LoVo (cell line): ENCODE measurements around the gene TBC1D1.

Experiments
- DNase-seq: peaks from one replicate; pipeline ENCODE4 v3.0.0-alpha.2; 2016; ENCODE audit warnings: low spot score

TBC1D1 gene

GRCh38 chr4:38151873-38152272, 261.0 kb downstream of the TBC1D1 start:
- DNase-seq = no peak

DNA sequence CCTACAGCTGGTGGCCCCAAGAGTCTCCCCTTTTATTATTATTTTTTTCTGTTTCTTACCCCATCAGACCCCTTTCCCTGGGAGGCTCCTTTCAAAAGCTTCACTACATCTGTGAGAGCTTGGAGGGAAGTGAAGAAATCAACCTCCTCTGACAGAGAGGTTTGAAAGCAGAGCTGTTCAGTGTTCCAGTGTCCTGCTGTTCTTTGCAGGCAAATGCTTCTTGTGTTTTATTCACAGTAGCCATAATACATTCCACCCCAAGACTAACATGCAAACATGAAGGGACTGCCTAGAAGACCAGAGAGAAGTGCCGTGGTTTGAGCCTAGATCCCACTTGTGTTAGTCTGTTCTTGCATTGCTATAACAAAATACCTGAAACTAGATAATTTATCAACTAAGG, 261.4 kb downstream of the TBC1D1 start:
- DNase-seq = no peak

GRCh38 chr4:38152721-38153386, 262.0 kb downstream of the TBC1D1 start:
- no peak for DNase-seq

GRCh38 chr4:38153387-38153760, 262.5 kb downstream of the TBC1D1 start:
- no peak for DNase-seq

DNA sequence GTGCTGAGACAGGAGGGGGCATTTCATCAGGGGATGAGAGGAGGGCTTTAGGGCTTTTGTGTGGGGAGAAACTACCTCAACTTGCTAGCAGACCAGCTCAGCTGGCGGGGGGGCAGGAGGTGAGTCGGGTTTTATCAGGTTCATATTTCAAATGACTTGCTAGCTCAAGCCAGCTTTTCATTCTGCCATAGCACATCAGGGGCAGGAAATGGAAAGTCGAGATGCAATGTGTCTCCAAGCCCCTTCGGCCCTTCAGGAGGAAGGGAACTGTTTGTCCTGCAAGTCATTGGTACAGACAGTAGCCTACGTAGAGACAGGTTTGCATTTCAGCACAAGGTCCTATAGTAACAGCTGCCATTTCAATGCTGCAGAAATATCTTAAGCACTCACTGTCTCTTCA, 263.4 kb downstream of the TBC1D1 start:
- DNase-seq = no peak

DNA sequence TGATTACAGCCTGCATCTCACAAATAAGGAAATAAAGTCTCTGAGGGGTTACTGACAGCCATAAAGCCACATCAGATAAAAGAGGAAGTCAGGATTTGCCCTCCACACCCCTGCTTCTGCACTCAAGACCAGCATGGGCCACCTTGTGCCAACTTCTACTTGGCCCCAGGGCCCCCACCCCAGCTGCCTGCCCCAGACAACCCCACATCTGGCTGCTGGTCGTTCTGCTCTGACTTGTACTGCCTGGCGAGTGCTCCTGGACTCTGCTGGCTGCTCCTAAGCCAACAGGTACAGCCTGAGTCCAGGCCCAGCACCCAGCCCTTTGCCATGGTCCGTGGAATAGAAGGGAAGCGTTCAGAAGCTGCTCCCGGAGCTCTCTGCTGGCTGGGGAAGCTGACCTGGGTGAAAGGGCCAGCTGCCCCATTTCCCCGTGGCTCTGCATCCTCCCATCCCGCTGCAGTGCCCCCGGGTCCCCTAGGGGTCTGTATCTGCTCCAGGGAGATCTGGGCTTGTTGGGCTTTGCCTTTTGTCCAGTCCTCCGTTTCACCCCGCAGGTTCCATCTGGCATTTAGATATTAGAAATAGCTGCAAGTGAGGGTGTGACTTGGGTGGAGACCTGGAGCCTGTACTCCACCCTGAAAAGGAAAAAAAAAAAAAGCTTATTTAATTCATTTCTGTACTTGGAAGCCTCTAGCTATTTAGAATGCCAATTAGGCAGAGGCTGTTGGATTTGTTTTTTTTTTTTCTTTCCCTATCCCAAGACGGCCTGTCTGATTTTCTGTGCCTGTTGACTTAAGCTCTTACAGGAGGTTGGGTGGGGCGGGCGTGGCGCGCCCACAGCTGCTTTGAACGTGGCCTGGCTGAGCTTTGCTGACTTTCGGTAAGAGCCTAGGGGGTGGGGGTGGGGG, 264.1 kb downstream of the TBC1D1 start:
- peak; percentile 80 for DNase-seq

- DNase-seq = no peak
Measured at GRCh38 chr4:38155589-38156294, 264.9 kb downstream of the TBC1D1 start.

DNA sequence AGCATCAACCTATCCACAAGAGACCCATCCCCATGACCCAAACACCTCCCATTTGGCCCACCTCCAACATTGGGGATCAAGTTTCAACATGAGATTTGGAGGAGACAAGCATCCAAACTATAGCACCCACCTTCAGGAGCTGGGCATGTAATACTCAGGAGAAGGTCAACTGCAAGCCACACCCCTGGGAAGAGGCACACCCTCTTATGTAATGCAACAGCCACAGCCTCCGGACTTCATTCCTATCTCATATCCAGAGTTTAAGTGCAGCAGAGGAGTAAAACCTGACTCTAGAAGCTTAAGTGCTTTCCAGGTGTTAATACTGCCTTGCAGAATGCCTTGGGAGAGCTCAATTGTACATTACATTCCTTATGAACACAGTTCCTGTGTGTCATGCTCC, 266.7 kb downstream of the TBC1D1 start:
- DNase-seq = peak; percentile 74

DNA sequence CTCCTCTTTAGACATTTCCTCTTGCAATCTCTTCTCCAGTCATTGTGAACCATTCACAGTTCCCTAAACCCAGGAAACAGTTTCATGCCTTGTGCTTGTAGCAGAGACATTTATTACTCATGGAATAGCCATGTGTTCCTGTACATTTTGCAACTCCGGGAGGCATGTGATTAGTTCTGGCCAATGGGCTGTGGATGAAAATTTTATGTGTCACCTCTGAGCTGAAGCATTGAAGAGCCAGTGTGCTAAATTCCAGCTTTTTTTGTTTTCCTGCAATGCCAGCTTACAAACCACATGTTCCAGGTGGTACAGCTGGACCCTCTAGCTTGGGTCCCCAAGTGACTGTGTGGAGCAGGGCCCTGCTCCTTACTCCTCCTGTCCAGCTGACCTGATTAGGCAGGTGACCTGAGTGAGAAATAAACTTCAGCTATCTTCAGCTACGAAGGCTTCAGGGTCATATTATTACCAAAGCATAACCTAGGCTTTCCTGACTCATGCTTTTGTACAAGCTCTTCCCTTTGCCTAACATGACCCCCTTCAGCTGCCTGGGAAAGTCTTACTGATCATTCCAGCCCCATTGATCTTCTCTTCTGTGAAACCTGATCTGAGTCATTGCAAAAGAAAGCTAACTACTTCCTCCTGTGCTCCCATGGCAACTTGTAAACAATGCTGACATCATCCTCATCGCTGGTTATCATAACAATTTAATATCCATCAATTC, 269.8 kb downstream of the TBC1D1 start:
- peak; percentile 84 for DNase-seq

DNA sequence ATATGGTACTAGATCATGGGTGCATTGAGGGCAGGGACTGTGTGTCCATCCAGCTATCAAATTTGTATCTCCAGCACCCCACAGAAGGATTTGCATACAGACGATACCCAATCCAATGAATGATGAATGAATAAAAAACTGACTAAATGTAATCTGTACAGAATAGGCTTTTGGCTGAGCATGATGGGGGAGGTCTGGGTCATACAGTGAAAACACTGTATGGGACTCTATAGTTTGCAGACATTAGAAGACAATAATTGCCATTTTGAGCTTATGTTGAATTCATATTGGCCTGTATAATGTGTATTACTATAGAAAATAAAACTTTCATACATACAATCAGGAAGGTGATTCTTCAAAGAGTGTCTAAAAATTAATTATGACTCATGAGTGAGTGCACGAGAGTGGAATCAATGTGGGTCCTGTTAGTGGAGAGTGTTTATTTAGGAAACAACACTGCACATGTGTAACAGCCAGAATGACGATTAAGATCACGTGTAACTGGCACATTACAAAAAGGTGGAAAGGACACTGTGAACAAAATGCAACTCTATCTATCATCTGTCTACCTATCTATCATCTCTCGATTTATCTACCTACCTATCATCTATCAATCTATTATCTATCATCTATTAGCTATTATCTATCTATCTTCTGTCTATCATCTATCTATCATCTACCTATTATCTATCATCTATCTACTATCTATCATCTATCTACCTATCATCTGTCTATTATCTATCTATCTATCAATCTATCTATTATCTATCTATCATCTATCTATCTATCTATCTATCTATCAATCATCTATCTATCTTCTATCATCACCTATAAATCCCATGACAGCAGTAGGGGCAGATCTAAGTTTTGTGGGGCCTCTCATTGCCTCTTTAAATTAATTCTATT, 270.6 kb downstream of the TBC1D1 start:
- DNase-seq = no peak

DNA sequence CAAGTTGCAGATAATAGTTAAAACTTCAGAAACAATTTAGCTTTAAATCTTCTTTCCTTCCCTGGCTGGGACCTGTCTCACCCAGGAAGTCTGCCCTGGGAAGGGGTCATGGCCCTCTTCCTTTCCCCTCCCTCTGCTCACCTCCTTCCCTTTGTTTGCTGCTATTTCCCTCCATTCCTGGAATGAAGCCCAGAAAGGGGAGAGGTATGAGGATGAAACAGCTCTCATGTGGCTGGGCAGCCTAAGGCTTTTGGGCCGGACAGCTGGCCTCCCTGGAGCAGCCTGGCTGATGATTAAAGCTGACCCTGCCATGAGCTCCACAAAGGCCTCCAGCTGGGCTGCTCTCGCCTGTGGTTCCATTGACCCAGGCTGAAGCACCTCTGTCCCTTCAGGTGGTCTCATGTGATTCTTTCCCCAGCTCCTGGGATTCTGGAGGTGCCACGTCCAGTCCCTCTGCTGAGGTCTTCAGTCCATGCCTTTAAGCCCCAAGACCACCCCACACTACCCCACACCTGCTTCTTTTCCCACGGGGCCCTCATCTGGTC, 271.4 kb downstream of the TBC1D1 start:
- DNase-seq = peak; percentile 68

DNA sequence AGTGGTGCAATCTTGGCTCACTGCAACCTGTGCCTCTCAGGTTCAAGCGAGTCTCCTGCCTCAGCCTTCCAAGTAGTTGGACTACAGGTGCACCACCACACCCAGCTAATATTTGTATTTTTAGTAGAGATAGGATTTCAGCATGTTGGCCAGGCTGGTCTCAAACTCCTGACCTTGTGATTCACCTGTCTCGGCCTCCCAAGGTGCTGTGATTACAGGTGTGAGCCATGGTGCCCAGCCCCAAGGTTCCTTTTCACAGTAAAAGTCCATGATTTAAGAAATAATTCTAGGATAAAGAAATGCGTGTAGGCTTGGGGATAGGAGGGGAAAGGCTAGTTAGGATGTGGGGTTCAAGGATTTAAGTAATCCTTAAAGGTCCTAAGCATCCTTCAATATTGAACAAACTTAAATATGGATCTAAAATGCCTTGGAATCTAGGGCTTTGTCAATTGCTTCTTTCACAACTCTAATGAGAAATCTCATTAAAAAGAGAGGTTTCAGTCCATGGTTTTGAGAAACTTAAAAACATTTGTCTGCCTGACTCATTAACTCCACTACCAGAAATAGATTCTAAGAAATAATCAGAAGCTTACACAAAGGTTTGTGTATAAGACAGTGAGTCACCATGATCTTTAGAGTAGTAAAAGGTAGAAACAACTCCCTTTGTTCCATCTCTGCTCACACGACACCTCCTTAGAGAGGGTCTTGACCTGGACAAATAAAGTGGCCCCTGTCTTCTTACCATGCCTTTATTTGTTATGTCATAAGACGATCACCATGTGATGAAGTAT, 272.5 kb downstream of the TBC1D1 start:
- DNase-seq = peak; percentile 63

- DNase-seq = no peak
Measured at GRCh38 chr4:38164346-38164745, 273.5 kb downstream of the TBC1D1 start.

DNA sequence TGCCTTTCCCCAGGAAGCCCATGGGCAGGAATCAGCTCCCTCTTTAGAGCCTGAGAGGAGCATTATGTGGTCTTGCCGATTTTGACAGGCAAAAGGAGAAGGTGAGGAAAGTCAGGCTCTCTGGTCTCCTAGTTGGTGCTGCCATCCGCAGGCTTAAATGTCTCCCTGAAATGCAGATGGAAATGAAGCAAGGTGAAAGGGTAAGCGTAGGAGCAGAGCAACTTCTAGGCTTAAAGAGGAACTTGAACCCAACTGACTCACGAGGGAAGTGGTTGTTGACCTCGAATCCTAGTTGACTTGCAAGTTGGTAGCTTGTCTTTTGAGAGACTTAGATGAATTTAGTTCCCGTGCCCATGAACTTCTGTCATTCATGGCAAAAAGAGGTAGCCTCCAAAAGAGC, 275.2 kb downstream of the TBC1D1 start:
- no peak for DNase-seq

DNA sequence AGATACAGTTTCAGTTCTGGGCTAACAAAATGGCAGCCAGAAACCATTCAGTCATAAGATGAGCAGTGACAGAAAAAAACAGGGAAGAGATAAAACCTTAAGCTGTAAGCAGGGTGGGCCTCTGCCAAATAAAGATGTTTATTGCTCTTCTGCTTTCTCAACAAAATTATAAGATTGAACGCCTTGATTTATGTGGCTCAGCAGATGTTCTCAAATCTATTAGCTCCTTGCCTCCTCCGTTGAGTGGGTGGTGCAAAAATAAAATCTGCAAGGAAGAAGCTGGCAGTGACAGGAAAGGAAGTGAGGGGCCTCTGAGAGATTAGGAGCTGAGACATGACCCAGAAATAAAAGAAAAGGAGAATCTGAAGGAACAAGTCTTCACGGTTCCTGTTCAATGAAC, 275.9 kb downstream of the TBC1D1 start:
- no peak for DNase-seq

DNA sequence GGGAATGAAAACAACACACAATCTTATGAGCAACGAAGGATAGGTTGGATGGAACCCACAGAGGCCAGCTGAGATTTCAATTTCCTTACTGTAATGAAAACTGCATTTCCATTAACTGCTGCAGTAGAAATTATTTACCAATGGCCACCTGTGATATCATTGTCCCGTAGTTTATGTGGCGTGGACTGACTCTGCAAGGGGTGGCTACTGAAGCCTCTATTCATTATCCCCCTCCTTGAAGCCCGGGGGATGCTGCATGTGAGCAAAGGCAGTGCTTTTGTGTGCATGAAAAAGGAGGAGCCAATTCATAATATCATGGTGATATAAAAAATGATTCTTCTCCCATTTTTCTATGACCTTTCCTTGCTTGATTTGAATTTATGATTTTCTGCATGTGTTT, 277.1 kb downstream of the TBC1D1 start:
- no peak for DNase-seq

- peak; percentile 69 for DNase-seq
Measured at GRCh38 chr4:38169524-38169923, 278.6 kb downstream of the TBC1D1 start.

GRCh38 chr4:38170338-38171169, 279.7 kb downstream of the TBC1D1 start:
- no peak for DNase-seq

- no peak for DNase-seq
Measured at GRCh38 chr4:38172078-38172477, 281.2 kb downstream of the TBC1D1 start.
